ENCODE results near the gene FZD10. TPM values are rescaled to one million over a fixed set of nuclear protein-coding genes. Genes with fewer than 3 reads are reported as not detected.
A peak's percentile ranks its signal among the peaks of the same experiment; 100 is the strongest.

The FZD10 gene
- total and polyA plus RNA-seq, 8 donors, result 0.12 to 3.2 (median 0.72) TPM; not detected in 3

DNA sequence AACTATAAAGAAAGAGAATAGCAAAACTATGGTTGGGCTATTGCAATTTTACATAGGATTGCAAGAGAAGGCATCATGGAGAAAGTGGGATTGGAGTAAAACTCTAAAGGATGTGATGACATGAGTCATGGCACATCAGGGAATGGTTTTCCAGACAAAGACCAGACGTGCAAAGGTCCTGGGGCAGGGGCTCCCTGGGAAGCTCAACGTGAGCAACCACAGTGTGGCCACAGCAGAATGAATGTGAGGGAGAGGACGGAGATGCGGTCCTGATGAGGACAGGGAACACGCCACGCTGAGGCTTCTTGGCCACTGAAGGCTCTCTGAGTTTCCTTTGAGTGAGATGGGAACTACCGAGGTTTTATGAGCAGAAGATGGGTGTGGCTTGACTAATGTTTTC, 38.2 kb downstream of the FZD10 start:
- Histone ChIP-seq H3K9me3 (peaks cover 0 to 28% (median 15%) of the 10 kb centered on the region in 4 donors), H3K4me1 (no peaks in the 10 kb centered on the region), H3K36me3 (no peaks in the 10 kb centered on the region), H3K27ac (no peak overlapping the region), H3K27me3 (peaks cover 0 to 28% (median 0%) of the 10 kb centered on the region in 3 donors), H3K4me3 (no peak overlapping the region)
- intact Hi-C loops (cut with DNase I; ENCODE audit: low total_unique reads), result no loop called here
- no peak for TF ChIP-seq POLR2A (IDR thresholded peaks at IDR 0.05)
- TF ChIP-seq POLR2AphosphoS5 (IDR thresholded peaks at IDR 0.05), result no peak
- TF ChIP-seq EP300 (IDR thresholded peaks at IDR 0.05), result no peak
- TF ChIP-seq, protein P1, sequence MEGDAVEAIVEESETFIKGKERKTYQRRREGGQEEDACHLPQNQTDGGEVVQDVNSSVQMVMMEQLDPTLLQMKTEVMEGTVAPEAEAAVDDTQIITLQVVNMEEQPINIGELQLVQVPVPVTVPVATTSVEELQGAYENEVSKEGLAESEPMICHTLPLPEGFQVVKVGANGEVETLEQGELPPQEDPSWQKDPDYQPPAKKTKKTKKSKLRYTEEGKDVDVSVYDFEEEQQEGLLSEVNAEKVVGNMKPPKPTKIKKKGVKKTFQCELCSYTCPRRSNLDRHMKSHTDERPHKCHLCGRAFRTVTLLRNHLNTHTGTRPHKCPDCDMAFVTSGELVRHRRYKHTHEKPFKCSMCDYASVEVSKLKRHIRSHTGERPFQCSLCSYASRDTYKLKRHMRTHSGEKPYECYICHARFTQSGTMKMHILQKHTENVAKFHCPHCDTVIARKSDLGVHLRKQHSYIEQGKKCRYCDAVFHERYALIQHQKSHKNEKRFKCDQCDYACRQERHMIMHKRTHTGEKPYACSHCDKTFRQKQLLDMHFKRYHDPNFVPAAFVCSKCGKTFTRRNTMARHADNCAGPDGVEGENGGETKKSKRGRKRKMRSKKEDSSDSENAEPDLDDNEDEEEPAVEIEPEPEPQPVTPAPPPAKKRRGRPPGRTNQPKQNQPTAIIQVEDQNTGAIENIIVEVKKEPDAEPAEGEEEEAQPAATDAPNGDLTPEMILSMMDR (IDR thresholded peaks at IDR 0.05), result no peak
- peak in 1 of 2 donors; percentile 8 for DNase-seq
- 79 to 89% (median 83%) methylated on average over 7 of the region's 7 CpGs for WGBS, 5 donors

DNA sequence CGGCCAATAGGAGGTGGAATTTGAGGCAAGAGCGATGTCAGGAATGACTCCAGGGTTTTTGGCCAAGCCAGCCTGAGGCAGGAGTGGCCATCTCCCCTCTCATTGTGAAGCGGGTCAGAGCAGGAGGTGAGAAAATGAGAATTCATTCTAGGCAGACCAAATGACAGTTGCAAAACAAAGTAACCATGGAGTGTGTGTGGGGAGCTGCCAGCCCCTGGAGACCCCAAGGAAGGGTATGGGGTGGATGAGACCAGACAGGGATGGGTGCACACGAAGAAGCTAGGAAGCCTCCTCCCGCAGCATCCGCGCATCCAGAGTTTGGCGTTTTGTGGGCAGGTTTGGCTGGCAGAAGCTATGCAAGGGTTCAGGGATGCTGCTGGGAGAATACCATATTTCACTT, 38.8 kb downstream of the FZD10 start:
- 86 to 96% (median 91%) methylated on average over 8 of the region's 8 CpGs for WGBS, 5 donors
- intact Hi-C loops (cut with DNase I; ENCODE audit: low total_unique reads), result no loop called here
- TF ChIP-seq POLR2A (IDR thresholded peaks at IDR 0.05), result no peak
- TF ChIP-seq EP300 (IDR thresholded peaks at IDR 0.05), result no peak
- TF ChIP-seq POLR2AphosphoS5 (IDR thresholded peaks at IDR 0.05), result no peak
- TF ChIP-seq, protein P1 (IDR thresholded peaks at IDR 0.05), result no peak
- peaks cover 0 to 22% (median 0%) of the 10 kb centered on the region in 3 donors for H3K27me3 ChIP-seq
- no peak for DNase-seq
- no peak overlapping the region for H3K4me3 ChIP-seq
- H3K4me1 ChIP-seq, result no peaks in the 10 kb centered on the region
- H3K27ac ChIP-seq, result no peak overlapping the region
- H3K9me3 ChIP-seq, result peaks cover 0 to 31% (median 18%) of the 10 kb centered on the region in 4 donors
- no peaks in the 10 kb centered on the region for H3K36me3 ChIP-seq

DNA sequence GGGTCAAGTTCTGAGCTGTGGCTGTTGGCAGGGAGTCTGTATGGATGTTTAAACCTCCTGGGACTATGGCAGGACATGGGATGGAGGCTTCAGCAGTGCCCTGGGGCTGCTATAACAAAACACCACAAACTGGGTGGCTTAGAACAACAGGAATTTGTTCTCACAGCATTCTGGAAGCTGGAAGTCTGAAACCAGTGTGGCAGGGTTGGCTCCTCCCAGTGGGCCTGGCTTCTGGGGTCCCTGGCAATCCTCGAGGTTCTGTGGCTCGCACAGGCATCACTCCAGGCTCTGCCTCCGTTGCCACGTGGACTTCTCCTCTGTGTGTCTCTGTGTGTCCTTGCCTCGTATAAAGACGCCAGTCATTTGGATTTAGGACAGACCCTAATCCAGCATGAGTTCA, 39.9 kb downstream of the FZD10 start:
- no peaks in the 10 kb centered on the region for H3K4me1 ChIP-seq
- intact Hi-C loops (cut with DNase I; ENCODE audit: low total_unique reads), result no loop called here
- no peaks in the 10 kb centered on the region for H3K36me3 ChIP-seq
- H3K9me3 ChIP-seq, result peaks cover 0 to 43% (median 22%) of the 10 kb centered on the region in 4 donors
- 62 to 77% (median 74%) methylated on average over 6 of the region's 6 CpGs for WGBS, 5 donors
- no peak overlapping the region for H3K27ac ChIP-seq
- peaks cover 0 to 21% (median 0%) of the 10 kb centered on the region in 3 donors for H3K27me3 ChIP-seq
- TF ChIP-seq, protein P1 (IDR thresholded peaks at IDR 0.05), result no peak
- TF ChIP-seq POLR2AphosphoS5 (IDR thresholded peaks at IDR 0.05), result no peak
- no peak for TF ChIP-seq POLR2A (IDR thresholded peaks at IDR 0.05)
- no peak for TF ChIP-seq EP300 (IDR thresholded peaks at IDR 0.05)
- H3K4me3 ChIP-seq, result no peak overlapping the region
- no peak for DNase-seq

DNA sequence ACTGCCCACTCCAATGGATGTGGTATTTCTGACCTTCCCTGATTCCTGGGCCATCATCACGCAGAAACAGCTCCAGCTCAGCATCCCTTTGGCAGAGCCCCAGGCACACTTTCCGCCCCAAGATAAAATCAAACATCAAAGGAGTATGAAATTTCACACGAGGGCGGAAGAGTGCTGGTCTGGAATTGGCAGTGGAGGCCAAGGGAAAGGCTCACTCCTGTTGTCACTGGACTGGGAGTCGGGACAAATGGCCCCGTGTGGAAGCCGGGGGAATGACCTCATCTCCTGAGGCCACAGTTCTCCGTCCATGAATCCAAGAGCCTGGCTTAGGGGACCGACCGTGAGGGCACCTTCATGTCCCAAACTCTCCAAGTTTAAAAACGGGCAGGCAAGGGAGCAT, 40.9 kb downstream of the FZD10 start:
- TF ChIP-seq, protein P1 (IDR thresholded peaks at IDR 0.05), result no peak
- TF ChIP-seq EP300 (IDR thresholded peaks at IDR 0.05) (no peak), POLR2A (IDR thresholded peaks at IDR 0.05) (no peak), POLR2AphosphoS5 (IDR thresholded peaks at IDR 0.05) (no peak)
- H3K36me3 ChIP-seq, result no peaks in the 10 kb centered on the region
- DNase-seq, result no peak
- H3K4me1 ChIP-seq, result no peaks in the 10 kb centered on the region
- H3K27ac ChIP-seq, result no peak overlapping the region
- WGBS, 5 donors, result 62 to 72% (median 68%) methylated on average over 11 of the region's 11 CpGs
- intact Hi-C loops (cut with DNase I; ENCODE audit: low total_unique reads), result no loop called here
- H3K27me3 ChIP-seq, result peaks cover 0 to 14% (median 0%) of the 10 kb centered on the region in 3 donors
- H3K9me3 ChIP-seq, result peaks cover 0 to 43% (median 22%) of the 10 kb centered on the region in 4 donors
- no peak overlapping the region for H3K4me3 ChIP-seq
